ENCODE data around the gene SEMA5A.

Gene SEMA5A

DNA sequence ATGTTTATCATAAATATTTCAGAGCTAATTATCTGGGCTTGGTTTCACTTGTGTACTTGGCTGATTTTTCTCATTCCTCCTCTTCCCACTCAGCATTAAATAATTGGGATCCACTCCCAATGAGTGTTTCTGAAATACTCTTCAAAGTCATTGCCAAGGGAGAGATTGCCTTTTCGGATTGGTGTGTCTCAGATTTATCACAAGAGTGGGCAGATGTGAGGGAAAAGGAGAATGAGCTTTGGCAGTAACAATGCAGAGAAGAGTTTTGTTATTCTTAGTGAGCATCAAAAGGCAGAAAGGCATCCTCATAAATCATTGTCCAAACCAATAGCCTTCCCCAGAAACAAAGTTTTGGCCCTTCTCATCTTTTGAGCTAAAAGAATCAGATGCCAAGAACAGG lies 79.2 kb downstream of the SEMA5A start:
- FAIRE-seq (no peak), DNase-seq (ENCODE audit: insufficient read length, low spot score) (no peak)
- TF ChIP-seq, protein P1, sequence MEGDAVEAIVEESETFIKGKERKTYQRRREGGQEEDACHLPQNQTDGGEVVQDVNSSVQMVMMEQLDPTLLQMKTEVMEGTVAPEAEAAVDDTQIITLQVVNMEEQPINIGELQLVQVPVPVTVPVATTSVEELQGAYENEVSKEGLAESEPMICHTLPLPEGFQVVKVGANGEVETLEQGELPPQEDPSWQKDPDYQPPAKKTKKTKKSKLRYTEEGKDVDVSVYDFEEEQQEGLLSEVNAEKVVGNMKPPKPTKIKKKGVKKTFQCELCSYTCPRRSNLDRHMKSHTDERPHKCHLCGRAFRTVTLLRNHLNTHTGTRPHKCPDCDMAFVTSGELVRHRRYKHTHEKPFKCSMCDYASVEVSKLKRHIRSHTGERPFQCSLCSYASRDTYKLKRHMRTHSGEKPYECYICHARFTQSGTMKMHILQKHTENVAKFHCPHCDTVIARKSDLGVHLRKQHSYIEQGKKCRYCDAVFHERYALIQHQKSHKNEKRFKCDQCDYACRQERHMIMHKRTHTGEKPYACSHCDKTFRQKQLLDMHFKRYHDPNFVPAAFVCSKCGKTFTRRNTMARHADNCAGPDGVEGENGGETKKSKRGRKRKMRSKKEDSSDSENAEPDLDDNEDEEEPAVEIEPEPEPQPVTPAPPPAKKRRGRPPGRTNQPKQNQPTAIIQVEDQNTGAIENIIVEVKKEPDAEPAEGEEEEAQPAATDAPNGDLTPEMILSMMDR (IDR thresholded peaks at IDR 0.05; ENCODE audit: insufficient read depth, missing control alignments): no peak

- DNase-seq (ENCODE audit: insufficient read length, low spot score) (no peak), FAIRE-seq (no peak)
- TF ChIP-seq, protein P1 (IDR thresholded peaks at IDR 0.05; ENCODE audit: insufficient read depth, missing control alignments): no peak
Measured at GRCh38 chr5:9464478-9464877, 81.4 kb downstream of the SEMA5A start.

DNA sequence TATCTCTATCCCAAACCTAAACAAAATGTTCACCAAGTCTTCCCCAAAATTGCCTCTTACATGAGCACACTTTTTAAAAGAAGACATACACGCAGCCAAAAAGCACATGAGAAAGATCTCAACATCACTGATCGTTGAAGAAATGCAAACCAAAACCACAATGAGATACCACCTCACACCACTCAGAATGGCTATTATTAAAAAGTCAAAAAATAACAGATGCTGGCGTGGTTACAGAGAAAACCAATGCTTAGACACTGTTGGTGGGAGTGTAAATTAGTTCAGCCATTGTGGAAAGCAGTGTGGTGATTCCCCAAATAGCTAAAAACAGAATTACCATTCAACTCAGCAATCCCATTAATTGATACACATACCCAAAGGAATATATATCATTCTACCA lies 83.8 kb downstream of the SEMA5A start:
- no peak for FAIRE-seq
- TF ChIP-seq, protein P1 (IDR thresholded peaks at IDR 0.05; ENCODE audit: insufficient read depth, missing control alignments): no peak

DNA sequence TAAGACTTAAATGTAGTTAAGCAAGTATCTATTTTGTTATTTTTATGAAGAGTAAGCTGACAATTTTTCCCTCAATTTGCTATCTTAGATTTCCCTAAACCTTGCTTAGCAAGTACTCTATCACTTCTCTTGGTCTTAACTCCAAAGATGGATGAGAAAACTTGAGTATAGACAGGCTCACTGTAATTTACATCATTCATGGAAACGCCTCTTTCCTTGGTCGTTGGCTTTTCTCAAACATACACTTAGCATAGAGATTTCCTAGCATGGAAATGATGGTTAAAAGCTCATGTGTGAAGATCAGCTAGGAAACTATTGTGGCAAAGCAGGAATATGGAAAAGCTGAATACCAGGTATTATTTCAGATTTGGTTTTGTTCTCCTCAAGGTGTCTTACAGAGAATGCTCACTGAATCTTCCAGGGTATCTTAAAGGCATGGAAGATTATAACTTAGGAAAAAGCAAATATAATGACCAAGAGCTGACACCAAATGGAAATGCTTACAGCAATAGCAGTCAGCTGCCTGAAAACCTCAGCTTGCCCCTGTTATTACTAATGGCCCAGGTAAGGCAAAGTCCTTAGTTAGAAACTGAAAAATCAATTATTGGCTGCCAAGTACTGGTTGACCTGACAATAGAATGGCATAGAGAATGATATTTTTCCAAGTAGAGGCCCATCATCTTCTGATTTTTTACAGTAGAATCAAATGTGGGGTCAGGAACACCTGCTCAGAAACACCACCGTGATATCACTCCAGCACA lies 84.8 kb downstream of the SEMA5A start:
- no peak for DNase-seq (ENCODE audit: insufficient read length, low spot score)
- TF ChIP-seq, protein P1 (IDR thresholded peaks at IDR 0.05; ENCODE audit: insufficient read depth, missing control alignments): no peak

More for the DNA sequence above, 83.8 kb downstream of the SEMA5A start:
- no peak for DNase-seq (ENCODE audit: insufficient read length, low spot score)

DNA sequence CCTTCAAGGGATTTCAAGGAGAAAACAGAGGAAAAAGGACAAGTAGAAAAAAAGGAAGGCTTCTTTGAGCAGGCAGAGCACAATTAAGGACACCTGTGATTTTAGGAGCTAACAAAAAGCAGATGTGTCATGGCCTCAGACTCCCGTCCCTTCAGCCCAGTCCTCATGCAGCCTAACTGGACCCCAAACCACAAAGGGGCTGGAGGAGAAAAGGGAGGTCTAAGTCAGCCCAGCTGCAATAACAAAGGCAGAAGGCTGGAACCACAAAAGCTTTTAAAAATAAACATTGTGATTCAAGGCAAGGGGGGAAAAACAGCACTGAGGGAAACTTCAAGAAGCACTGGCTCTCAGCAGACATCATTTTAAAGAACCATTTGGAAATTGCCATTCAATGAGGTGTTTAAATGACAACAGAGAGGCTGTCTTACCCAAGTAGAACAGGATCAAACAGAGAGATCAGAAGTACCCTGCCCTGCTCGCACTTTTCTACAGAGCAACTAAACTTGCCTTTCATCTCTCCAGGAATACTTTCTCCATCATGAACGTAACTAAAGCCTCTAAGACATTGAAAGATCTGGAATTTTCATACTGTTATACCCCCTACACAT lies 89.3 kb downstream of the SEMA5A start:
- FAIRE-seq (no peak), DNase-seq (ENCODE audit: insufficient read length, low spot score) (no peak)
- TF ChIP-seq, protein P1 (IDR thresholded peaks at IDR 0.05; ENCODE audit: insufficient read depth, missing control alignments): no peak

More for the DNA sequence above, 84.8 kb downstream of the SEMA5A start:
- FAIRE-seq: no peak

DNA sequence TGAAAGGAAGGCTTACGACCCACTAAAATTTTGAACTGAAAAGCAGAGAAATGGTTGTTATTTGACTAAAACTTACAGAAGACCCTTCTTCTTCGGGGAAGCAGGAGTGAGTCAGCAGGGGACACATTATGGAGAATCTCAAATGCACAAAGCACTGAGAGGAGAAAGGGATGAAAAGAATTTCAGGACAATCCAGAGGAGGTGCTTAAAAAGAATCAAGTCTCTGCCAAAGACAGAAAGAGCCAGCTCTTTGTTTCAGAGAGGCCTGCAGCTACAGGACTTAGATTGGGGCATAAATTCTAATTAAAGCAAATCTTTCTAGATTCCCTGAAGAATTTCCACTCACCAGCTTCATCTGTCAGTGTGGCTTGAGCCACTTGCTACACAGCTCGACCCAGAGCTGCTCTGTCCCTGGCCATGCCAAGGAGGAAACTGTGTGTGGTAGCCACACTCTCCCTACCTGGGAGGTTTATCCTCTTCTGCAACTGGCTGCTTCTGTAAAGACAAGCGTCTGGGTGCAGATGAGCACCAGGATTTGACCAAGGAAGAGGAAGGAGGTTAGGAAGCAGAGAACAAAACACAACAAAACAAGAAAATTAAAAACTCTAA lies 89.9 kb downstream of the SEMA5A start:
- FAIRE-seq (no peak), DNase-seq (ENCODE audit: insufficient read length, low spot score) (no peak)
- TF ChIP-seq, protein P1 (IDR thresholded peaks at IDR 0.05; ENCODE audit: insufficient read depth, missing control alignments): no peak

All from D721Med (cell line).